ENCODE data around the gene MCEE.
A peak's percentile ranks its signal among the peaks of the same experiment; 100 is the strongest.

The MCEE gene

GRCh38 chr2:71074893-71075395 is 55.1 kb downstream of the MCEE start:
- no peak overlapping the region for H3K4me3 ChIP-seq (ENCODE audit: low read length)
- TF ChIP-seq ZNF274 (IDR thresholded peaks at IDR 0.05; ENCODE audit: low read depth, low read length), result no peak

GRCh38 chr2:71073475-71073874 is 56.6 kb downstream of the MCEE start:
- TF ChIP-seq ZNF274 (IDR thresholded peaks at IDR 0.05; ENCODE audit: low read depth, low read length), result no peak
- H3K4me3 ChIP-seq (ENCODE audit: low read length), result no peak overlapping the region

DNA sequence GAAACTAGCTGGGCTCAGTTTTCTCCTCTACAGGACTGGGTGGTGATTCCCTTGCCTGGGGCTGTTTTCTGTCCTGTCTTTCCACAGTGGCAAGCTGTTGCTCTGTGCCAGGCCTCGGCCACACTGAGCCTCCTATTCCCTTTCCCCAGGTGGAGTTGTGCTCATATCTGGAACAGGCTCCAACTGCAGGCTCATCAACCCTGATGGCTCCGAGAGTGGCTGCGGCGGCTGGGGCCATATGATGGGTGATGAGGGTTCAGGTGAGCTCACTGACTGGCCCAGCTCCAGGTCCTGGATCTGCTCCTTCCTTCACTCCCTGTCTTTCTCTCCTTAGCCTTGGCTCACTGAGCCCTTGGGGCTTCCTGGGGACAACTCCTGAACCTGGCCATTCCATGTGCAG is 57.5 kb downstream of the MCEE start:
- peak overlapping the region; percentile 49; the same call in 1 of the 2 replicates for H3K4me3 ChIP-seq (ENCODE audit: low read length)
- TF ChIP-seq ZNF274 (IDR thresholded peaks at IDR 0.05; ENCODE audit: low read depth, low read length), result no peak

GRCh38 chr2:71071681-71072398 is 58.2 kb downstream of the MCEE start:
- H3K4me3 ChIP-seq (ENCODE audit: low read length), result peak overlapping the region; percentile 92; the same call in 1 of the 2 replicates
- TF ChIP-seq ZNF274 (IDR thresholded peaks at IDR 0.05; ENCODE audit: low read depth, low read length), result no peak

GRCh38 chr2:71070294-71071093 is 59.5 kb downstream of the MCEE start:
- H3K4me3 ChIP-seq (ENCODE audit: low read length), result peak overlapping the region; percentile 92; the same call in 1 of the 2 replicates
- TF ChIP-seq ZNF274 (IDR thresholded peaks at IDR 0.05; ENCODE audit: low read depth, low read length), result no peak

GRCh38 chr2:71069376-71069775 is 60.7 kb downstream of the MCEE start:
- peak overlapping the region; percentile 92 for H3K4me3 ChIP-seq (ENCODE audit: low read length)
- TF ChIP-seq ZNF274 (IDR thresholded peaks at IDR 0.05; ENCODE audit: low read depth, low read length), result no peak

DNA sequence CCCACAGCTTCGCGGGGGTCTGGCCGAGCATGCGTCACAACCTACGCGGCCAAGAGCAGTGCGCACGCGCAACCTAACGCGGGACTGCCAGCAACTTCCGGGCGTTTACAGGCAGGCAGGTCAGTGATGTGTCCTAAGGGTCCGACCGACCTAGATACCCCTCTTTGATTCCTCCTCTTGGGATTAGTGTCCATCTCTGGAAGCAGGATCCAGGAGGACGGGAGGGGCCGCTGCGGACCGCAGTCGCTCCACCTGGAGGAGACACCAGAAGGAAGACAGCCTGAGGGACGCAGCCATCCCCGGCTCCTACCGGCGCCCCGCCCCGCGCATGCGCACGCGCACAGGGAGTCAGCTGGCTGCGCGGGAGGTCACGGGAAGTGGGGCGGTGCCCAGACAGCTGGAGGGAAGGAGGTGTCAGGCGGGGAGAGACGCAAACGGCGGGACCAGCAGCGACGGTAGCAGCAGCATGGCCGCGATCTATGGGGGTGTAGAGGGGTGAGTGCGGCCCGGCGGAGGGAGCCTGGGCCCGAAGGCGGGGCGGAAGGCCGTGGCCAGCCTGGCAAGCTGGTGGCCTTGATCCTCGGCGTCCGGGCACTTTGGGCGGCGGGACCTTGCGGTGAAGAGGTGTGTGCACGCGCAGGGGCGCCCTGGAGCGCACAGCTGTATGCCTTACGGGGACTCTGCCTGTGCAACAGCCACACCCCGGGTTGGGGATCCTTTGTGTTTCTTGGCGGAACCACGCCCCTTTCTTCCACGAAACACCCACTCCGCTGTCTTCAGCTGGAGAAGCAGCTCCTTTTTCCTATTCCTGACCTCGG is 61.6 kb downstream of the MCEE start, which contains the start of gene NAGK:
TSS of gene NAGK (plus strand) at position 431 of the 818 bp plus-strand sequence. CDS start at position 467, 36 bp downstream.
- H3K4me3 ChIP-seq (ENCODE audit: low read length), result peak within 1 kb of the TSS; percentile 92
- TF ChIP-seq ZNF274 (IDR thresholded peaks at IDR 0.05; ENCODE audit: low read depth, low read length), result no peak

GRCh38 chr2:71067567-71068217 is 62.3 kb downstream of the MCEE start:
- peak overlapping the region; percentile 92 for H3K4me3 ChIP-seq (ENCODE audit: low read length)

GRCh38 chr2:71066856-71067255 is 63.2 kb downstream of the MCEE start:
- no peak for TF ChIP-seq ZNF274 (IDR thresholded peaks at IDR 0.05; ENCODE audit: low read depth, low read length)
- H3K4me3 ChIP-seq (ENCODE audit: low read length), result no peak overlapping the region

More at GRCh38 chr2:71067567-71068217, 62.3 kb downstream of the MCEE start:
- TF ChIP-seq ZNF274 (IDR thresholded peaks at IDR 0.05; ENCODE audit: low read depth, low read length), result no peak

DNA sequence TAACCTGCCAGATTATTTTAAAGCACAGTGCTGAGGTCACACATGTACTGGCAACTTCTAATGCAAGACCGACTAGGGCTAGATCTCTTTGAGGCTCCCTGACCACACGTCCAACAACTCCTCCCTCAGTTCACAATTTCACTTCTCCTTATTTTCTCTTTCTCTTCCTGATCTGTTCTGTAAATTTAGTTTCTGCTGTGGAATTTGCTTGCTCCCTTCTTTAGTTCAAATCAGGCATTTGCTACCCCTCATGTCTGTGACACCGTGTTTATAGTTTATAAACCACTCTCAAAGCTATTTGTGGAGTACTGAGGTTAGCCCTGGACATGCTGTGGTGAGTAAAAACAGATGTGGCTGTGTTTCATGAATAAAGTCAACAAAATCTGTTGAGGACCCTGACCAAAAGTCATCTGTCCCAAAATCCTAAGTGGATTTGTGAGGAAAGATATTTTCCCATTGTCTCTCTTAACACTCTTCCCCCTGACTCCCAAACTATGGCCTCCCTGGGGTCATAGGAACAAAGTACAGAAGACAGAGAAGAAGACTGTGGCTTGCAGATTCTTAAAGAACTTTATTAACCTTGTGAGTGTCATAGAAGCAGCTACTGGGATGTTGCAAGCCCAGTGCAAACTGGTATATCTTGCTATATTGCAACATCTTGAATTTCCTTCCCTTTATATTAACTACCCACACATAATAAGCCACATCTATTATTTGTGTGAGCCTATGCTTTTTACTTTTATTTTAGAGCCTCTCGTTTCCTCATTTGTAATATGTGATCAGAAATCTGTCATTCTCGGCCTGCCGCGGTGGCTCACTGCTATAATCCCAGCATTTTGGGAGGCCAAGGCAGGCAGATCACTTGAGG is 65.0 kb downstream of the MCEE start:
- no peak for TF ChIP-seq ZNF274 (IDR thresholded peaks at IDR 0.05; ENCODE audit: low read depth, low read length)
- peak overlapping the region; percentile 3; the same call in 1 of the 2 replicates for H3K4me3 ChIP-seq (ENCODE audit: low read length)

DNA sequence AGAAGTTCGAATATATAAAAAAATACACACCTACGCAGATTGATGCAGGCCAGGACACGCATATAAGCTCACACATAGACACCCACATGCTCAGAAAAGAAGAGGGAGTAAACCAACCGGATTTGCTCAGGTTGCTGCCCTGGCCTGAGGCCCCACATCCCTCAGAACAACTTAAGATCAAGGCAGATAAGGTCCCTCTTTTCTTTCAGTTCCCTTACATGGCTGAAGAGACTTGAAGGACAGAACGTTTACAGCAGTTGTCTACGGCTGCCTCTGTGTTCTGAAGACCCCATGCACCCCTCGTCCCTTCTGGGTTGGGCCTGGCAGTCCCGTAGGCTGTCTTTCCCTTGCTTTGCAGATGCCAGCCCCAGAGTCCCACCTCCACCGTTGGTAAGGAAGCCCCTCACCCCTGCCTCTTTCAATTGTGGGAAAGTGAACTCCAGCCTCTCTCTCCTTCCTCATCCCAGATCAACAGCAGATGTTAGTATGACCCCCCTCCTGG is 65.9 kb downstream of the MCEE start:
- no peak for TF ChIP-seq ZNF274 (IDR thresholded peaks at IDR 0.05; ENCODE audit: low read depth, low read length)
- H3K4me3 ChIP-seq (ENCODE audit: low read length), result peak overlapping the region; percentile 3; the same call in 1 of the 2 replicates

GRCh38 chr2:71063216-71063615 is 66.8 kb downstream of the MCEE start:
- TF ChIP-seq ZNF274 (IDR thresholded peaks at IDR 0.05; ENCODE audit: low read depth, low read length), result no peak
- H3K4me3 ChIP-seq (ENCODE audit: low read length), result no peak overlapping the region
